Liver (tissue), 9 donors: ENCODE measurements around the gene CFAP57. TPM values are rescaled to one million over a fixed set of nuclear protein-coding genes. Genes with fewer than 3 reads are reported as not detected.

Experiments used
- DNase-seq: peaks from one replicate; pipeline ENCODE4 v3.0.0-alpha.2; 2017; ENCODE audit warnings: low spot score
- H3K27ac ChIP-seq, 2 donors: one replicate each; pipeline ENCODE4 v1.7.0; 2013; ENCODE audit warnings: inconsistent platforms in 2 of 2, low read length in 2 of 2, control low read depth in 1 of 2, low read depth in 1 of 2, mild to moderate bottlenecking in 1 of 2
- H3K27me3 ChIP-seq, 4 donors: one replicate each; pipeline versions ENCODE4 v1.6.1 to v1.7.0; 2013; ENCODE audit warnings: low read length in 3 of 4, inconsistent platforms in 1 of 4, mild to moderate bottlenecking in 1 of 4, moderate library complexity in 1 of 4; ENCODE audit not compliant: control insufficient read depth in 4 of 4, insufficient read depth in 4 of 4
- H3K36me3 ChIP-seq, 4 donors: one replicate each; pipeline versions ENCODE4 v1.6.1 to v1.7.0; 2013; ENCODE audit warnings: low read length in 3 of 4, mild to moderate bottlenecking in 3 of 4, low read depth in 1 of 4, moderate library complexity in 1 of 4; ENCODE audit not compliant: control insufficient read depth in 4 of 4, insufficient read depth in 3 of 4
- H3K4me1 ChIP-seq, 4 donors: one replicate each; pipeline versions ENCODE4 v1.6.1 to v1.7.0; 2013; ENCODE audit warnings: low read length in 3 of 4, mild to moderate bottlenecking in 3 of 4, moderate library complexity in 1 of 4; ENCODE audit not compliant: control insufficient read depth in 4 of 4, insufficient read depth in 4 of 4
- H3K4me3 ChIP-seq, 3 donors: one replicate each; pipeline versions ENCODE4 v1.6.1 to v1.7.0; 2013; ENCODE audit warnings: low read length in 3 of 3, control low read depth in 1 of 3, low read depth in 1 of 3, mild to moderate bottlenecking in 1 of 3
- H3K9ac ChIP-seq, 2 donors: one replicate each; pipeline ENCODE4 v1.7.0; 2013; ENCODE audit warnings: low read length in 2 of 2, mild to moderate bottlenecking in 2 of 2, moderate library complexity in 2 of 2, control low read depth in 1 of 2, low read depth in 1 of 2
- H3K9me3 ChIP-seq, 4 donors: one replicate each; pipeline versions ENCODE4 v1.6.1 to v1.7.0; 2013; ENCODE audit warnings: low read length in 3 of 4; ENCODE audit not compliant: control insufficient read depth in 4 of 4
- ATF3 ChIP-seq: IDR thresholded peaks from 2 replicates; pipeline ENCODE4 v1.6.1; 2016; ENCODE audit warnings: antibody characterized with exemption
- EGR1 ChIP-seq, 2 donors: IDR thresholded peaks; 2 replicates each; pipeline ENCODE4 v1.6.1; 2016 to 2018; ENCODE audit warnings: antibody characterized with exemption in 2 of 2, low read depth in 2 of 2
- FOXA1 ChIP-seq: IDR thresholded peaks from 2 replicates; pipeline ENCODE4 v1.6.1; 2016; ENCODE audit warnings: antibody characterized with exemption
- FOXA2 ChIP-seq: IDR thresholded peaks from 2 replicates; pipeline ENCODE4 v1.6.1; 2016; ENCODE audit warnings: antibody characterized with exemption
- GABPA ChIP-seq, 2 donors: IDR thresholded peaks in 1 of 2; conservative IDR thresholded peaks in 1 of 2; 2 replicates each; pipeline ENCODE4 v1.6.1; 2016; ENCODE audit warnings: antibody characterized with exemption in 2 of 2, mild to moderate bottlenecking in 1 of 2, moderate library complexity in 1 of 2
- HNF4A ChIP-seq, 2 donors: conservative IDR thresholded peaks; 2 replicates each; pipeline ENCODE4 v1.6.1; 2016; ENCODE audit warnings: antibody characterized with exemption in 2 of 2, mild to moderate bottlenecking in 2 of 2
- JUND ChIP-seq, 2 donors: IDR thresholded peaks; 2 replicates each; pipeline ENCODE4 v1.6.1; 2016; ENCODE audit warnings: antibody characterized with exemption in 2 of 2
- NR2F2 ChIP-seq: IDR thresholded peaks from 2 replicates; pipeline ENCODE4 v1.6.1; 2016; ENCODE audit warnings: antibody characterized with exemption
- RAD21 ChIP-seq, 2 donors: IDR thresholded peaks; 2 replicates each; pipeline ENCODE4 v1.6.1; 2016; ENCODE audit warnings: antibody characterized with exemption in 2 of 2, mild to moderate bottlenecking in 2 of 2
- REST ChIP-seq: IDR thresholded peaks from 2 replicates; pipeline ENCODE4 v1.6.1; 2016; ENCODE audit warnings: antibody characterized with exemption, mild to moderate bottlenecking
- RXRA ChIP-seq, 2 donors: IDR thresholded peaks; 2 replicates each; pipeline ENCODE4 v1.6.1; 2017 to 2018; ENCODE audit warnings: antibody characterized with exemption in 2 of 2, mild to moderate bottlenecking in 1 of 2
- SP1 ChIP-seq: IDR thresholded peaks from 2 replicates; pipeline ENCODE4 v1.6.1; 2018; ENCODE audit warnings: antibody characterized with exemption, mild to moderate bottlenecking
- TAF1 ChIP-seq: conservative IDR thresholded peaks from 2 replicates; pipeline ENCODE4 v1.6.1; 2016; ENCODE audit warnings: antibody characterized with exemption, mild to moderate bottlenecking
- YY1 ChIP-seq: IDR thresholded peaks from 2 replicates; pipeline ENCODE4 v1.6.1; 2016; ENCODE audit warnings: antibody characterized with exemption, mild to moderate bottlenecking
- WGBS: extraction: QIAGEN DNeasy Blood & Tissue Kit; methylation state at CpG from one replicate; pipeline ENCODE4 v1.1.7; 2013; 5-methylcytosine and 5-hydroxymethylcytosine counted together
- polyA plus RNA-seq, 2 donors: library from polyadenylated mRNA; stranded (reverse) in 1 of 2; unstranded in 1 of 2; fragments of 200-250 nt in 1 of 2; fragments of >200 nt in 1 of 2; fragmentation: Nextera tagmentation in 1 of 2; extraction: Ambion mirVana in 1 of 2; gene quantifications; one replicate each; pipeline versions ENCODE4 v1.2.1 to v1.2.3, GENCODE V29; 2013 to 2015
- total RNA-seq, 2 donors: library from RNA; depleted of rRNA; stranded (reverse); fragments of >200 nt; gene quantifications; one replicate each; pipeline ENCODE4 v1.2.3, GENCODE V29; 2014
- TF ChIP-seq, protein P1 (sequence below): fragments of 150-350 bp; IDR thresholded peaks from 2 replicates; pipeline ENCODE4 v1.5.1; 2017; ENCODE audit warnings: improper control_type of control experiment, low read depth, low read length; ENCODE audit not compliant: missing input control
- TF ChIP-seq, protein P2 (sequence below): IDR thresholded peaks from 2 replicates; pipeline ENCODE4 v1.6.1; 2016; ENCODE audit warnings: antibody characterized with exemption
- TF ChIP-seq, protein P3 (sequence below): IDR thresholded peaks from 2 replicates; pipeline ENCODE4 v1.6.1; 2016; ENCODE audit warnings: antibody characterized with exemption
- donor health status: healthy.
- donor health status: healthy.
- donor health status: healthy.
- donor health status: healthy.
- donor health status: healthy.

The CFAP57 gene
- total and polyA plus RNA-seq, 4 donors, result under 0.01 to 14.5 (median 0.10) TPM

GRCh38 chr1:43292679-43293078 is 120.5 kb downstream of the CFAP57 start:
- Histone ChIP-seq H3K4me3 (no peak overlapping the region), H3K27me3 (no peaks in the 10 kb centered on the region), H3K36me3 (no peaks in the 10 kb centered on the region), H3K4me1 (peaks cover 0 to 18% (median 6%) of the 10 kb centered on the region in 4 donors), H3K9ac (no peak overlapping the region), H3K27ac (no peak overlapping the region), H3K9me3 (no peaks in the 10 kb centered on the region)
- 88% methylated on average over 5 of the region's 5 CpGs for WGBS
- no peak for TF ChIP-seq HNF4A (conservative IDR thresholded peaks at IDR 0.05)
- TF ChIP-seq REST, result no peak
- TF ChIP-seq EGR1 (IDR thresholded peaks at IDR 0.05; ENCODE audit: low read depth in 2 of 2), result no peak
- TF ChIP-seq TAF1, result no peak
- no peak for TF ChIP-seq RXRA (IDR thresholded peaks at IDR 0.05)
- no peak for TF ChIP-seq YY1
- TF ChIP-seq GABPA (IDR thresholded peaks at IDR 0.05 in 1 of 2, conservative IDR thresholded peaks at IDR 0.05 in 1 of 2), result no peak
- TF ChIP-seq, protein P1, sequence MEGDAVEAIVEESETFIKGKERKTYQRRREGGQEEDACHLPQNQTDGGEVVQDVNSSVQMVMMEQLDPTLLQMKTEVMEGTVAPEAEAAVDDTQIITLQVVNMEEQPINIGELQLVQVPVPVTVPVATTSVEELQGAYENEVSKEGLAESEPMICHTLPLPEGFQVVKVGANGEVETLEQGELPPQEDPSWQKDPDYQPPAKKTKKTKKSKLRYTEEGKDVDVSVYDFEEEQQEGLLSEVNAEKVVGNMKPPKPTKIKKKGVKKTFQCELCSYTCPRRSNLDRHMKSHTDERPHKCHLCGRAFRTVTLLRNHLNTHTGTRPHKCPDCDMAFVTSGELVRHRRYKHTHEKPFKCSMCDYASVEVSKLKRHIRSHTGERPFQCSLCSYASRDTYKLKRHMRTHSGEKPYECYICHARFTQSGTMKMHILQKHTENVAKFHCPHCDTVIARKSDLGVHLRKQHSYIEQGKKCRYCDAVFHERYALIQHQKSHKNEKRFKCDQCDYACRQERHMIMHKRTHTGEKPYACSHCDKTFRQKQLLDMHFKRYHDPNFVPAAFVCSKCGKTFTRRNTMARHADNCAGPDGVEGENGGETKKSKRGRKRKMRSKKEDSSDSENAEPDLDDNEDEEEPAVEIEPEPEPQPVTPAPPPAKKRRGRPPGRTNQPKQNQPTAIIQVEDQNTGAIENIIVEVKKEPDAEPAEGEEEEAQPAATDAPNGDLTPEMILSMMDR, result no peak
- TF ChIP-seq, protein P2, sequence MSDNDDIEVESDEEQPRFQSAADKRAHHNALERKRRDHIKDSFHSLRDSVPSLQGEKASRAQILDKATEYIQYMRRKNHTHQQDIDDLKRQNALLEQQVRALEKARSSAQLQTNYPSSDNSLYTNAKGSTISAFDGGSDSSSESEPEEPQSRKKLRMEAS, result no peak
- no peak for TF ChIP-seq ATF3
- no peak for DNase-seq

DNA sequence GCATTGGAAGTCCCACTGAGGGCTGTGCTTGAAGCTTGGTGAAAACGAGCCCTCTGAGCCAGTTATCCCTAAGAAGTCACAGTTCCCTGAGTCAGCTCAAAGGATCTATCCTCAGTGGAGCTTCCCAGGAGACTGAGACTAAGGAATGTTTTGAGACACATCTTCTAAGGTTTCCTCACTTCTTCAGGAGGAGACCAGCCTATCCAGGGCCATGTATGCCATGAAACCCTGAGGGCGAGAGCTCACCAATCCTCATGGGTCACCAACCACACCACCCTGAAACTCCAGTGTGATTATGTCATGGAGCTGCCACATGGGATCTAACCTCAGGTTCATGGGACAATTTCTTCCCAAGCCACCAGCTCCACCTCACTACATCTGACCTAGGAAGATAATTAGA is 121.0 kb downstream of the CFAP57 start:
- no peak overlapping the region for H3K9ac ChIP-seq
- H3K27ac ChIP-seq, result no peak overlapping the region
- no peak overlapping the region for H3K4me3 ChIP-seq
- no peak for DNase-seq
- H3K4me1 ChIP-seq, result peaks cover 0 to 18% (median 6%) of the 10 kb centered on the region in 4 donors
- H3K9me3 ChIP-seq, result no peaks in the 10 kb centered on the region
- no peaks in the 10 kb centered on the region for H3K36me3 ChIP-seq
- TF ChIP-seq EGR1 (IDR thresholded peaks at IDR 0.05; ENCODE audit: low read depth in 2 of 2), result no peak
- TF ChIP-seq YY1, result no peak
- TF ChIP-seq TAF1, result no peak
- TF ChIP-seq NR2F2, result no peak
- no peak for TF ChIP-seq FOXA1
- TF ChIP-seq ATF3, result no peak
- TF ChIP-seq SP1, result no peak
- TF ChIP-seq, protein P3, sequence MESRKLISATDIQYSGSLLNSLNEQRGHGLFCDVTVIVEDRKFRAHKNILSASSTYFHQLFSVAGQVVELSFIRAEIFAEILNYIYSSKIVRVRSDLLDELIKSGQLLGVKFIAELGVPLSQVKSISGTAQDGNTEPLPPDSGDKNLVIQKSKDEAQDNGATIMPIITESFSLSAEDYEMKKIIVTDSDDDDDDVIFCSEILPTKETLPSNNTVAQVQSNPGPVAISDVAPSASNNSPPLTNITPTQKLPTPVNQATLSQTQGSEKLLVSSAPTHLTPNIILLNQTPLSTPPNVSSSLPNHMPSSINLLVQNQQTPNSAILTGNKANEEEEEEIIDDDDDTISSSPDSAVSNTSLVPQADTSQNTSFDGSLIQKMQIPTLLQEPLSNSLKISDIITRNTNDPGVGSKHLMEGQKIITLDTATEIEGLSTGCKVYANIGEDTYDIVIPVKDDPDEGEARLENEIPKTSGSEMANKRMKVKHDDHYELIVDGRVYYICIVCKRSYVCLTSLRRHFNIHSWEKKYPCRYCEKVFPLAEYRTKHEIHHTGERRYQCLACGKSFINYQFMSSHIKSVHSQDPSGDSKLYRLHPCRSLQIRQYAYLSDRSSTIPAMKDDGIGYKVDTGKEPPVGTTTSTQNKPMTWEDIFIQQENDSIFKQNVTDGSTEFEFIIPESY, result no peak
- no peak for TF ChIP-seq RAD21 (IDR thresholded peaks at IDR 0.05)
- no peak for TF ChIP-seq JUND (IDR thresholded peaks at IDR 0.05)
- TF ChIP-seq FOXA2, result no peak
- TF ChIP-seq, protein P2, result no peak
- TF ChIP-seq HNF4A (conservative IDR thresholded peaks at IDR 0.05), result no peak
- H3K27me3 ChIP-seq, result no peaks in the 10 kb centered on the region
- 89% methylated on average over 2 of the region's 2 CpGs for WGBS
